Nucleus accumbens (tissue), 56 donors: Measurements from ENCODE around the gene BTBD10.

Experiments
- DNase-seq, 56 donors: peaks; one replicate each; lab custom pipeline; 2025; lab: John Stamatoyannopoulos, UW

BTBD10 gene

GRCh38 chr11:13376838-13377237 is 86.2 kb downstream of the BTBD10 start:
- no peak for DNase-seq

GRCh38 chr11:13376402-13376801 is 86.6 kb downstream of the BTBD10 start:
- DNase-seq: no peak

GRCh38 chr11:13375798-13376197 is 87.2 kb downstream of the BTBD10 start:
- DNase-seq: no peak

- DNase-seq: no peak
Measured at GRCh38 chr11:13373216-13373615, 89.8 kb downstream of the BTBD10 start.

GRCh38 chr11:13368041-13368446 is 95.0 kb downstream of the BTBD10 start:
- peak in 18 of 56 donors; percentile 8 to 82 (median 40) for DNase-seq

- peak in 19 of 56 donors; percentile 16 to 73 (median 36) for DNase-seq
Measured at GRCh38 chr11:13367115-13367514, 95.9 kb downstream of the BTBD10 start.

GRCh38 chr11:13366266-13367026 is 96.6 kb downstream of the BTBD10 start:
- DNase-seq: no peak

- no peak for DNase-seq
Measured at GRCh38 chr11:13364388-13364787, 98.6 kb downstream of the BTBD10 start.

GRCh38 chr11:13362596-13363109 is 100.4 kb downstream of the BTBD10 start:
- peak in 5 of 56 donors; percentile 8 to 26 (median 18) for DNase-seq

GRCh38 chr11:13358596-13359270 is 104.3 kb downstream of the BTBD10 start:
- peak in 7 of 56 donors; percentile 11 to 43 (median 24) for DNase-seq

GRCh38 chr11:13357232-13357631 is 105.8 kb downstream of the BTBD10 start:
- no peak for DNase-seq

GRCh38 chr11:13355191-13355590 is 107.8 kb downstream of the BTBD10 start:
- no peak for DNase-seq

- DNase-seq: no peak
Measured at GRCh38 chr11:13354335-13354734, 108.7 kb downstream of the BTBD10 start.

- no peak for DNase-seq
Measured at GRCh38 chr11:13352711-13353110, 110.3 kb downstream of the BTBD10 start.

GRCh38 chr11:13349581-13349980 is 113.4 kb downstream of the BTBD10 start:
- DNase-seq: no peak

- DNase-seq: no peak
Measured at GRCh38 chr11:13349046-13349445, 114.0 kb downstream of the BTBD10 start.

GRCh38 chr11:13348305-13348704 is 114.7 kb downstream of the BTBD10 start:
- DNase-seq: no peak

GRCh38 chr11:13347901-13348300 is 115.1 kb downstream of the BTBD10 start:
- no peak for DNase-seq

GRCh38 chr11:13346470-13346869 is 116.6 kb downstream of the BTBD10 start:
- no peak for DNase-seq

- no peak for DNase-seq
Measured at GRCh38 chr11:13344818-13345217, 118.2 kb downstream of the BTBD10 start.

- peak in 34 of 56 donors; percentile 12 to 81 (median 36) for DNase-seq
Measured at GRCh38 chr11:13343931-13344717, 118.9 kb downstream of the BTBD10 start.
